ENCODE results near the gene OTOP3. TPM values are rescaled to one million over a fixed set of nuclear protein-coding genes. Genes with fewer than 3 reads are reported as not detected.

OTOP3 gene
- total and polyA plus RNA-seq, 8 donors: 0.18 to 2.6 TPM; not detected in 6

GRCh38 chr17:74919440-74920305 lies 16.0 kb upstream of the OTOP3 start:
- Histone ChIP-seq H3K4me1 (peaks cover 21 to 25% (median 22%) of the 10 kb centered on the region in 4 donors), H3K9me3 (no peaks in the 10 kb centered on the region), H3K27ac (no peak overlapping the region), H3K36me3 (no peaks in the 10 kb centered on the region), H3K27me3 (peaks cover 22 to 97% (median 54%) of the 10 kb centered on the region in 3 donors), H3K4me3 (no peak overlapping the region)
- DNase-seq: peak; percentile 33 to 40
- no peak for TF ChIP-seq CTCF (IDR thresholded peaks at IDR 0.05)
- TF ChIP-seq POLR2A (IDR thresholded peaks at IDR 0.05): no peak
- TF ChIP-seq POLR2AphosphoS5 (IDR thresholded peaks at IDR 0.05): no peak
- no peak for TF ChIP-seq EP300 (IDR thresholded peaks at IDR 0.05)
- intact Hi-C loops (cut with DNase I; ENCODE audit: low total_unique reads): no loop called here
- WGBS, 5 donors: 58 to 73% (median 65%) methylated on average over 37 to 67 of the region's 67 CpGs

- H3K36me3 ChIP-seq: no peaks in the 10 kb centered on the region
- WGBS, 5 donors: 56 to 95% (median 79%) methylated on average over 22 to 27 of the region's 27 CpGs
- H3K27me3 ChIP-seq: peaks cover 22 to 97% (median 59%) of the 10 kb centered on the region in 3 donors
- peaks cover 22 to 27% (median 25%) of the 10 kb centered on the region in 4 donors for H3K4me1 ChIP-seq
- TF ChIP-seq POLR2A (IDR thresholded peaks at IDR 0.05) (no peak), POLR2AphosphoS5 (IDR thresholded peaks at IDR 0.05) (no peak), EP300 (IDR thresholded peaks at IDR 0.05) (no peak), CTCF (IDR thresholded peaks at IDR 0.05) (no peak)
- no peak for DNase-seq
- no peak overlapping the region for H3K4me3 ChIP-seq
- no peaks in the 10 kb centered on the region for H3K9me3 ChIP-seq
- no peak overlapping the region for H3K27ac ChIP-seq
- intact Hi-C loops (cut with DNase I; ENCODE audit: low total_unique reads): no loop called here
Measured at GRCh38 chr17:74920306-74920620, 15.4 kb upstream of the OTOP3 start.

GRCh38 chr17:74920642-74921025 lies 15.1 kb upstream of the OTOP3 start:
- H3K27ac ChIP-seq: no peak overlapping the region
- no peak overlapping the region for H3K4me3 ChIP-seq
- no peak for TF ChIP-seq EP300 (IDR thresholded peaks at IDR 0.05)
- no peak for TF ChIP-seq CTCF (IDR thresholded peaks at IDR 0.05)
- TF ChIP-seq POLR2A (IDR thresholded peaks at IDR 0.05): no peak
- no peaks in the 10 kb centered on the region for H3K36me3 ChIP-seq
- intact Hi-C loops (cut with DNase I; ENCODE audit: low total_unique reads): no loop called here
- peaks cover 22 to 27% (median 25%) of the 10 kb centered on the region in 4 donors for H3K4me1 ChIP-seq
- H3K27me3 ChIP-seq: peaks cover 22 to 97% (median 63%) of the 10 kb centered on the region in 3 donors
- no peak for DNase-seq
- no peaks in the 10 kb centered on the region for H3K9me3 ChIP-seq
- 46 to 58% (median 56%) methylated on average over 6 of the region's 6 CpGs for WGBS, 5 donors

GRCh38 chr17:74921026-74921681 lies 14.5 kb upstream of the OTOP3 start:
- DNase-seq: peak in 1 of 2 donors; percentile 41
- TF ChIP-seq EP300 (IDR thresholded peaks at IDR 0.05) (no peak), POLR2A (IDR thresholded peaks at IDR 0.05) (no peak), CTCF (IDR thresholded peaks at IDR 0.05) (no peak)
- Histone ChIP-seq H3K4me1 (peaks cover 22 to 27% (median 25%) of the 10 kb centered on the region in 4 donors), H3K27ac (no peak overlapping the region), H3K27me3 (peaks cover 22 to 97% (median 68%) of the 10 kb centered on the region in 3 donors), H3K9me3 (no peaks in the 10 kb centered on the region), H3K4me3 (no peak overlapping the region), H3K36me3 (no peaks in the 10 kb centered on the region)
- 56 to 68% (median 62%) methylated on average over 17 to 19 of the region's 19 CpGs for WGBS, 5 donors
- intact Hi-C loops (cut with DNase I; ENCODE audit: low total_unique reads): no loop called here
